Measurements from ENCODE around the gene COX6B2.

Gene COX6B2

DNA sequence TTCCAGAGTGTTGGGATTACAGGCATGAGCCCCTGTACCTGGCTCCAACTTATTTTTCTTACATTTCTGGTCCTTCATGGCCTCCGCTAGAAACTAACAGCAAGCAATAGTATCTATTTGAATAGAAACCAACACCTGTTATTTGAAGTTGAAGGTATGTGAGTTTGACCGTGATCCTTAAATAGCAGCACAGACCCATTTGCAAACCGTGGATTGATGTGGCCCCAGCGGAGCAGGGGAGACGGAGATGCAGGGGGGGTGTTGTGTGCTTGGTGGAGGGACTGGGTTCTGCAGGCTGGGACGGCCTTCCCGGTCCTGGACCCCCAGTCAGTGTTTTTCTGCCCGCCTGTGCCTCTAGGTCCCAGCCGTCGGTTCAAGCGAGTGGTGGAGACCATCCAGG lies 46.2 kb downstream of the COX6B2 start:
- H3K4me3 ChIP-seq (ENCODE audit: low read length): no peak overlapping the region
- no peak for TF ChIP-seq ZNF274 (IDR thresholded peaks at IDR 0.05; ENCODE audit: low read depth, low read length)

DNA sequence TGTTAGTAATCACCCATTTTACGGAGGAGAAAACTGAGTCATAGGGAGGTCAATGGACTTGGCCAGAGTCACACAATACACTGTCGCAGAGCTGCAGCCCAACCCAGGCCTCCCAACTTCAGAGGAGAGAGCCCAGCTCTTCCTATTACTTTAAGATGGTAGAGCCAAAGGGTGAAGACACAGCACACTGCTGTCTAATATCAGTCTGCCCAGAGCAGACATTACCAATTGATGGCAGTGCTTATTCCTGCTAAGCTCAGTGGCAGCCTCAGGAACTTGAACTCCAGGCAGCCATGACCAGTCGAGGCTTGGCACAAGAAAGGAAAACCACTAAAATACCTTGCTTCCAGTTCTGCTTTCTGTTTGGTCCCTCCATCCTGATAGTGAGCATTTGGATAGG lies 47.8 kb downstream of the COX6B2 start:
- no peak for TF ChIP-seq ZNF274 (IDR thresholded peaks at IDR 0.05; ENCODE audit: low read depth, low read length)

DNA sequence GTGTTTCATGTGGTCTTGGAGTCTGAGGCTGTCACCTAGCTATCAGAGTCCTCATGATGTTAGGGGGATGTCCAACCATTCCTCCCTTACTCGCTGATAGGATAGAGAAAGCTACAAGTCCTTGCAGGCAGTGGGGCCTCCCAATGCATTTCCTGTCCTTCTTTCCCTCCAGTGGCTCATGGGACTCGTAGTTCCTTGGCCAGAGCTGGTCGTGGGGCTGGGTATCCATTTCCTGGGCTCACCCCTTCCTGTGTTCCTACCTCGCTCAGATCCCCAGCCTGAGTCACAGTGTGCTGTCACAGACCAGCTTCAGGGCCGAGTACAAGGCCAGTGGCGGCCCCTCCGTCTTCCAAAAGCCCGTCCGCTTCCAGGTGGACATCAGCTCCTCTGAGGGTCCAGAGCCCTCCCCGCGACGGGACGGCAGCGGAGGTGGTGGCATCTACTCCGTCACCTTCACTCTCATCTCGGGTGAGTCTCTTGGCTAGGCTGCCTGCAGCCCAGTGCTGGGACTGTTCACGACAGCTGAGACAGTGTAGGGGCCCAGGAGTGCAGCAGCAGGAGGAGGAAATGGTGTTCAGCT lies 48.4 kb downstream of the COX6B2 start:
- H3K4me3 ChIP-seq (ENCODE audit: low read length): no peak overlapping the region
- TF ChIP-seq ZNF274 (IDR thresholded peaks at IDR 0.05; ENCODE audit: low read depth, low read length): no peak

More for the DNA sequence above, 47.8 kb downstream of the COX6B2 start:
- H3K4me3 ChIP-seq (ENCODE audit: low read length): no peak overlapping the region

DNA sequence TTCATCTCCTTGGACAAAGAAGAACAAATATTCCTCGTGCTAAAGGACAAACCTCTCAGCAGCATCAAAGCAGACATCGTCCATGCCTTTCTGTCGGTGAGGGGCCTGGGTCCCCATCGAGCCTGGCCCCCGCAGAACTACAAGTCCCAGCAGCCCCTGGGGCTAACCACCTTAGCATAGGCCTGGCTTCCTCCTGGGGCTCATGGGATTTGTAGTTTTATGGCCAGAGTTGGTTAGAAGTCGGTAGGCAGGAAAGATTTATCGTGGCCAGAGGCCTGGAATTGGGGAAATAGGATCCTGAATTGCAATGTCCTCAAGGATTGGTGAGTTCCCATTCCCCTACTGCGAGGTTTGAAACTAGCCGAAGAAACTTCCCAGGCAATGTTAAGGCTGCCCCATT lies 49.0 kb downstream of the COX6B2 start:
- H3K4me3 ChIP-seq (ENCODE audit: low read length): no peak overlapping the region
- TF ChIP-seq ZNF274 (IDR thresholded peaks at IDR 0.05; ENCODE audit: low read depth, low read length): no peak

DNA sequence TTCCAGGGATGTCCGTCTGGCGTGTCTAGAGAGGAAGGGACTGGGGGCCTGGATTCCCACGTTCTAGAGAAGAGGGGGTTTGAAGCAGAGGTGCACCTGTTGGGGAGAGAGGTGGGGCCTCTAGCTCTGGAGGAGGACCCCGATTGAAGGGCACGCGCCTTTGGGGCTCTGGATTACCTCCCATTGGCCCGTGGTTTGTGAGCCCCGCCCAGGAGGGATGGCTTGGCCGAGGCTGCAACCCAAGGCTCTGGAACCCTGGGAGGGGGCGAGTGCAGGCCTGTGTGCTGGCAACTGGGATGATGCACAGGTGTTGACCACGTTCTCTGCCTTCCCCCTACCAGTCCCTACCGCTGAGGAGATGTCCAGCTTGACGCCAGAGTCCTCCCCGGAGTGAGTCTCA lies 49.5 kb downstream of the COX6B2 start:
- no peak for TF ChIP-seq ZNF274 (IDR thresholded peaks at IDR 0.05; ENCODE audit: low read depth, low read length)
- no peak overlapping the region for H3K4me3 ChIP-seq (ENCODE audit: low read length)

DNA sequence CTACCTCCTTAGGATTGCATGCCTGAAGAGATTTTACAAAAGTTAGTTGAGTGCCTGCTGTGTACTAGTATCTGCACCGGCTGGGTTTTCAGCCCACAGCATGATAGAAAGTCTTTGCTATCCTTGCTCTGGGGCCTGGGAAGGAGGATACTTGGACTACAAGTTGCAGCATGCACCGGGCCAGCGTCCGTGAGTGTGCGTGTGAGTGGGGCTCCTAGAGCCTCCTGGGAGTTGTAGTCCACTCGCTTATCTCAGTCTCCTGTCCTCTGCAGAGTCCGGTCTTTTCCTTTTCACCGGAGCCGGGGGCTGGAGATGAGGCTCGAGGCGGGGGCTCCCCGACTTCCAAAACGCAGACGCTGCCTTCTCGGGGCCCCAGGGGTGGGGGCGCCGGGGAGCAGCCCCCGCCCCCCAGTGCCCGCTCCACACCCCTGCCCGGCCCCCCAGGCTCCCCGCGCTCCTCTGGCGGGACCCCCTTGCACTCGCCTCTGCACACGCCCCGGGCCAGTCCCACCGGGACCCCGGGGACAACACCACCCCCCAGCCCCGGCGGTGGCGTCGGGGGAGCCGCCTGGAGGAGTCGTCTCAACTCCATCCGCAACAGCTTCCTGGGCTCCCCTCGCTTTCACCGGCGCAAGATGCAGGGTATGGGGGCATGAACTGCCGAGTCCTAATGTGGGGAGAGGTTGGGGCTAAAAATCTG lies 50.1 kb downstream of the COX6B2 start:
- TF ChIP-seq ZNF274 (IDR thresholded peaks at IDR 0.05; ENCODE audit: low read depth, low read length): no peak
- no peak overlapping the region for H3K4me3 ChIP-seq (ENCODE audit: low read length)

DNA sequence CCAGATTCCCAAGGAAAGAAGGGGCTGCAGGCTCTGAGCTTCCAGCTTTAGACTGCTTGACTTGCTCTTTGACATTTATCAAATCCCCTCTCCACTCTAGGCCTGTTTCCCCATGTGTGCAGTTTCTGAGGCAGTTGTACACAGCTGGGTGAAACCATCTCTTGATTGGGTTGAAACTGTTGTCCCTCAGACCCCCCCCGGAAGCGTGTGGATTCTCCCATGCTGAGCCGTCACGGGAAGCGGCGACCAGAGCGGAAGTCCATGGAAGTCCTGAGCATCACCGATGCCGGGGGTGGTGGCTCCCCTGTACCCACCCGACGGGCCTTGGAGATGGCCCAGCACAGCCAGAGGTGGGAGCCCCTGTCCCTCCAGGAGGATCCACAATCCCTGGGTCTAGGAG lies 51.0 kb downstream of the COX6B2 start:
- no peak for TF ChIP-seq ZNF274 (IDR thresholded peaks at IDR 0.05; ENCODE audit: low read depth, low read length)
- no peak overlapping the region for H3K4me3 ChIP-seq (ENCODE audit: low read length)

DNA sequence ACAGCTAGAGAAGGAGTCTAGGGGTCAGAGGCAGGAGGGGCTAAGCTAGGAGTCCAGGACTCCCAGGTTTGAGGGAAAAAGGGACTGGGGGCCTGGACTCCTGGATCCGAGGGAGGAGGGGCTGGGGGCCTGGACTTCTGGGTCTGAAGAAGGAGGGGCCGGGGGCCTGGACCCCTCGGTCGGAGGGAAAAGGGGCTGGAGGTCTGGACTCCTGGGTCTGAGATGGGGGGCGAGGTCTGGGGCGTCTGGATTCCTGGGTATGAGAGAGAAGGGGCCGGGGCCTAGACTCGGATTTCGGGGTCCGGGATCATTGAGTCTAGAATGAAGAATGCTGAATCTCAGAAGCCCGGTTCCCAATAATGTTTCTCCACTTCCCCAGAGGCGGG lies 52.2 kb downstream of the COX6B2 start:
- no peak for TF ChIP-seq ZNF274 (IDR thresholded peaks at IDR 0.05; ENCODE audit: low read depth, low read length)
- H3K4me3 ChIP-seq (ENCODE audit: low read length): no peak overlapping the region; the same call in 1 of the 2 replicates

DNA sequence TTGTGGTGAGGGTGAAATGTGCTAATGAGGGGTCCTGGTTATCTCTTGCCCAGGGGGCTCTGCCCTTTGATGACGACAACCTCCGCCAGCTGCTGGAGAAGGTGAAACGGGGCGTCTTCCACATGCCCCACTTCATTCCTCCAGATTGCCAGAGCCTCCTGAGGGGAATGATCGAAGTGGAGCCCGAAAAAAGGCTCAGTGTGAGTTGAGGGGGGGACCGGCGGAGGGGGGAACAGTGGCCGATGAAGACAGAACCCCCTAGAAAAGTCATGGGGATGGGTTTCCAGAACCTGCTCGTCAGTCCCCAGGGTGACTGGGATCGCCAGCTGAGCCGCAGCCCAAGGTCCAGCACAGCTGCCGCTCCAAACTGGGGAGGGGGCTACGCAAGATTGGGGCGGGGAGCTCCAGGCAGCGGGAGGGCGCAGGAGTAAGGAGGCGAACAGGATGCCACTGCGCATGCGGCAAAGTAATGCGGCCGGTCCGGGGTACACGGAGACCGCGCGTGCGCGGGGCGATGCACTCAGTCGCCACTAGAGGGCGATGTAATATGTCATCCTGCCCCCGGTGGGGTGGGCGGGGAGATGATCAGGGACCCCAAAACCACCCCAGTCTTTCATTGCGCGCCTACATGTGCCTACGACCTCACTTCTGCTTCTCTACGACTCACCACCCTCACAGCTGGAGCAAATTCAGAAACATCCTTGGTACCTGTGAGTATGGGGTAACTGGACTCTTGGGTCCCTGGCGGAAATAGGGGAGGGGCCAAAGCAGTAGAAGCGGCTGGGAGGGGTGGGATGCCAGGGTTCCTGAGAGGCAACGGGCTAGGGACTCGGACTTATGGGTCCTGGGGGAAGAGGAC lies 52.8 kb downstream of the COX6B2 start:
- H3K4me3 ChIP-seq (ENCODE audit: low read length): peak overlapping the region; percentile 25; the same call in 1 of the 2 replicates

DNA sequence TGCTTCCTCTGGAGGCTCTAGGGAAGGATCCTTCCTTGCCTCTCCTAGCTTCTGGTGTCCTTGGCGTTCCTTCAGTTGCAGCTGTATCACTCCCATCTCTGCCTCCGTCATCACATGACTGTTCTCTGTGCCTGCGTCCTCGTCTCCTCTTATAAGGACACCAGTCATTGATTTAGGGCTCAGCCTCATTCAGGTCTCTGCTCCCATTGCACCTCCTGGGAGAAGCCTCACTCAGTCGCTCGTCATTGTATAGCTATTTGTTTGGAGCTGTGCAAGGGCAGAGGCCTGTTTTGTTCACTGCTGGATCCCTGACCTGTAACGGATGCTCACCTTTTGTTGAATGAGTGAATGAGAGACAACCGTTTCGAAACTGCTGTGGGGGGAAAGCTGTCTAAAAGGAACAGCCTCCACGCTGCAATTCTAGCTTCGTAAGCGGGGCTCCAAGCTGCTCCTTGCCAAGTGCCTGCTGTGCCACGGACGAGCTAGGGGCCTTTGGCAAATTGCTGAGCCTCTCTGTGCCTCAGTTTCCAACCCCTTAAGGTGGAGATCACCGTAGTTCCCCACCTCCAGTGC lies 53.5 kb downstream of the COX6B2 start:
- H3K4me3 ChIP-seq (ENCODE audit: low read length): no peak overlapping the region
- no peak for TF ChIP-seq ZNF274 (IDR thresholded peaks at IDR 0.05; ENCODE audit: low read depth, low read length)

More for the DNA sequence above, 52.8 kb downstream of the COX6B2 start:
- no peak for TF ChIP-seq ZNF274 (IDR thresholded peaks at IDR 0.05; ENCODE audit: low read depth, low read length)

DNA sequence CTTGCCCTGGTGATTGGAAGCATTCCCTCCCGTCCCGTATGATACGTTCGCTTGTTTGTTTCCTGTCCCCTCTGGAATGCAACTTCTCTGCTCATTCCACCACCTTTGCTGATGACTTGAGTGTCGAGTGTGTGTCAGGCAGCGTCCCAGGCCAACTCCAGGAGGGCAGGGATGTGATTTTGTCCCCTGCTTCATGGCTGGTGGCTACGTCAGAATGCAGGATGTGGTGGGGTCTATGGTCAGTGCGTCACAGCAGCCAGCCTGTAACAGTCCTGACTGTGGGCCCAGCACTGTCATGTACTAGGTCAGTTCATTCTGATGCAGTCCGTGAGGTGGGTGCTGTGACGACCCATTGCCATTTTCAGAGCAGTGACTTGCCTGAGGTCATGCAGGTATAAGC lies 54.5 kb downstream of the COX6B2 start:
- no peak overlapping the region for H3K4me3 ChIP-seq (ENCODE audit: low read length)
- no peak for TF ChIP-seq ZNF274 (IDR thresholded peaks at IDR 0.05; ENCODE audit: low read depth, low read length)

All from GM08714 (cell line).